ENCODE results near the gene CHAT.

- no peak for TF ChIP-seq CTCF (IDR thresholded peaks at IDR 0.05)
- TF ChIP-seq POLR2A (IDR thresholded peaks at IDR 0.05), result no peak
Measured at GRCh38 chr10:49596493-49596809, 17.4 kb upstream of the CHAT start.

All from adrenal gland (tissue), 5 donors.